ENCODE data around the gene ARL14EP.

DNA sequence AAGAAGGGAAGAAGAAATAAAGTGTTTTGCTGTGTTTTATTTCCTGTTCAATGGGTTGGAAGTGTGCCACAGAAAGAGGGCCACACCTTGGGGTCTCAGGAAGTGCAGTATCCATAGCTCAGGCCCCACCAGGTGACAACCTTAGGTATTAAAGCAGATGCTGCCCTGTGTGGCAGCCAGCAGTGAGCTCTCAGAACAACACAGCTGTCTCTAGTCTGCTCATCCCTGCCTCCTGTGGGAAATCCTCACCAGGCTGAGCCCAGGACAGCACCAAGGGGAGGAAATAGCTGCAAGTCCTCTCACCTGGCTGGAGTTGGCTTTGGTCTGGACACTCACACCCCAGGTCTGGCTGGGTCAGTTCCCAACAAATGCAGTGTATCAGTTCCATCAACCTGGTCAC is 25.1 kb downstream of the ARL14EP start:
- no peak for TF ChIP-seq POLR2A (IDR thresholded peaks at IDR 0.05)
- TF ChIP-seq, protein P1, sequence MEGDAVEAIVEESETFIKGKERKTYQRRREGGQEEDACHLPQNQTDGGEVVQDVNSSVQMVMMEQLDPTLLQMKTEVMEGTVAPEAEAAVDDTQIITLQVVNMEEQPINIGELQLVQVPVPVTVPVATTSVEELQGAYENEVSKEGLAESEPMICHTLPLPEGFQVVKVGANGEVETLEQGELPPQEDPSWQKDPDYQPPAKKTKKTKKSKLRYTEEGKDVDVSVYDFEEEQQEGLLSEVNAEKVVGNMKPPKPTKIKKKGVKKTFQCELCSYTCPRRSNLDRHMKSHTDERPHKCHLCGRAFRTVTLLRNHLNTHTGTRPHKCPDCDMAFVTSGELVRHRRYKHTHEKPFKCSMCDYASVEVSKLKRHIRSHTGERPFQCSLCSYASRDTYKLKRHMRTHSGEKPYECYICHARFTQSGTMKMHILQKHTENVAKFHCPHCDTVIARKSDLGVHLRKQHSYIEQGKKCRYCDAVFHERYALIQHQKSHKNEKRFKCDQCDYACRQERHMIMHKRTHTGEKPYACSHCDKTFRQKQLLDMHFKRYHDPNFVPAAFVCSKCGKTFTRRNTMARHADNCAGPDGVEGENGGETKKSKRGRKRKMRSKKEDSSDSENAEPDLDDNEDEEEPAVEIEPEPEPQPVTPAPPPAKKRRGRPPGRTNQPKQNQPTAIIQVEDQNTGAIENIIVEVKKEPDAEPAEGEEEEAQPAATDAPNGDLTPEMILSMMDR (IDR thresholded peaks at IDR 0.05) = no peak

All from esophagus squamous epithelium (tissue), 4 donors.